HepG2 (cell line): ENCODE measurements around the gene ZNF749. TPM values are rescaled to one million over a fixed set of nuclear protein-coding genes. Genes with fewer than 3 reads are reported as not detected.

Experiments used
- ATAD3A ChIP-seq: sonication (generic); formaldehyde crosslinking; IDR thresholded peaks from 2 replicates; pipeline ENCODE4 v1.4.0; 2020; ENCODE audit warnings: missing genetic modification reagents
- BCL6 ChIP-seq: IDR thresholded peaks from 2 replicates; pipeline ENCODE4 v1.6.1; 2016; ENCODE audit warnings: missing genetic modification reagents, missing compliant biosample characterization
- DDIT3 ChIP-seq: sonication (generic); formaldehyde crosslinking; IDR thresholded peaks from 2 replicates; pipeline ENCODE4 v1.4.0; 2020; ENCODE audit warnings: mild to moderate bottlenecking, missing genetic modification reagents
- DPF2 ChIP-seq: sonication (generic); formaldehyde crosslinking; IDR thresholded peaks from 2 replicates; pipeline ENCODE4 v1.4.0; 2020; ENCODE audit warnings: mild to moderate bottlenecking, low read depth, missing genetic modification reagents, borderline replicate concordance
- HNF4G ChIP-seq, 2 experiments: sonication (generic) in 1 of 2; formaldehyde crosslinking in 1 of 2; IDR thresholded peaks; 2 replicates each; pipeline versions ENCODE4 v1.4.0 to v1.6.1; 2011 to 2020; ENCODE audit warnings: borderline replicate concordance in 2 of 2, low read depth in 2 of 2, mild to moderate bottlenecking in 2 of 2, low read length in 1 of 2, missing genetic modification reagents in 1 of 2, moderate library complexity in 1 of 2
- MTA1 ChIP-seq: sonication (generic); formaldehyde crosslinking; IDR thresholded peaks from 2 replicates; pipeline ENCODE4 v1.4.0; 2020; ENCODE audit warnings: missing genetic modification reagents, mild to moderate bottlenecking, borderline replicate concordance
- MXD1 ChIP-seq: sonication (generic); formaldehyde crosslinking; IDR thresholded peaks from 2 replicates; pipeline ENCODE4 v1.4.0; 2020; ENCODE audit warnings: mild to moderate bottlenecking, missing genetic modification reagents
- PAXIP1 ChIP-seq: sonication (generic); formaldehyde crosslinking; conservative IDR thresholded peaks from 2 replicates; pipeline ENCODE4 v1.4.0; 2020; ENCODE audit warnings: mild to moderate bottlenecking, missing genetic modification reagents, moderate library complexity
- PITX1 ChIP-seq: sonication (generic); formaldehyde crosslinking; IDR thresholded peaks from 2 replicates; pipeline ENCODE4 v1.5.1; 2020; ENCODE audit warnings: mild to moderate bottlenecking, missing genetic modification reagents
- POGZ ChIP-seq: sonication (generic); formaldehyde crosslinking; IDR thresholded peaks from 2 replicates; pipeline ENCODE4 v1.4.0; 2020; ENCODE audit warnings: mild to moderate bottlenecking, missing genetic modification reagents
- PRMT3 ChIP-seq: sonication (generic); formaldehyde crosslinking; IDR thresholded peaks from 2 replicates; pipeline ENCODE4 v1.8.1; 2022; ENCODE audit warnings: low read depth, mild to moderate bottlenecking, moderate library complexity, missing genetic modification reagents, borderline replicate concordance
- RARA ChIP-seq: IDR thresholded peaks from 2 replicates; pipeline ENCODE4 v1.6.1; 2016; ENCODE audit warnings: missing genetic modification reagents, missing compliant biosample characterization
- REPIN1 ChIP-seq: sonication (generic); formaldehyde crosslinking; IDR thresholded peaks from 2 replicates; pipeline ENCODE4 v1.8.0; 2022; ENCODE audit warnings: missing genetic modification reagents, low read depth, mild to moderate bottlenecking, borderline replicate concordance
- TIGD3 ChIP-seq: sonication (generic); formaldehyde crosslinking; IDR thresholded peaks from 2 replicates; pipeline ENCODE4 v1.5.1; 2020; ENCODE audit warnings: mild to moderate bottlenecking, missing genetic modification reagents, borderline replicate concordance
- ZFP36L1 ChIP-seq: sonication (generic); formaldehyde crosslinking; IDR thresholded peaks from 2 replicates; pipeline ENCODE4 v1.8.0; 2022; ENCODE audit warnings: mild to moderate bottlenecking, missing genetic modification reagents, moderate library complexity
- ZNF205 ChIP-seq: IDR thresholded peaks from 2 replicates; pipeline ENCODE4 v1.6.1; 2018; ENCODE audit warnings: missing biosample characterization, missing genetic modification reagents
- ZNF501 ChIP-seq: sonication (generic); formaldehyde crosslinking; IDR thresholded peaks from 2 replicates; pipeline ENCODE4 v1.5.1; 2020; ENCODE audit warnings: mild to moderate bottlenecking, moderate library complexity, missing genetic modification reagents
- ZNF503 ChIP-seq: sonication (generic); formaldehyde crosslinking; IDR thresholded peaks from 2 replicates; pipeline ENCODE4 v1.4.0; 2020; ENCODE audit warnings: missing genetic modification reagents
- ZNF781 ChIP-seq: sonication (generic); formaldehyde crosslinking; IDR thresholded peaks from 2 replicates; pipeline ENCODE4 v1.5.1; 2020; ENCODE audit warnings: borderline replicate concordance, mild to moderate bottlenecking, missing genetic modification reagents; ENCODE audit errors: not compliant biosample characterization
- ZZZ3 ChIP-seq: sonication (generic); formaldehyde crosslinking; IDR thresholded peaks from 2 replicates; pipeline ENCODE4 v1.4.0; 2020; ENCODE audit warnings: missing genetic modification reagents, mild to moderate bottlenecking, borderline replicate concordance
- polyA plus RNA-seq, 8 experiments: library from polyadenylated mRNA; depleted of rRNA in 3 of 8; stranded (reverse) in 7 of 8; unstranded in 1 of 8; fragments of >200 nt; fragmentation: Illumina TruSeq in 4 of 8; extraction: Trizol in 4 of 8; gene quantifications; 2 replicates each; pipeline versions ENCODE4 v1.2.1 to v1.2.3, GENCODE V29; 2011 to 2016; ENCODE audit warnings: low read depth in 4 of 8, missing spikeins in 1 of 8, mixed read lengths in 1 of 8; ENCODE audit not compliant: insufficient read depth in 1 of 8
- total RNA-seq, 5 experiments: library from RNA; depleted of rRNA; stranded (reverse); fragments of >200 nt; fragmentation: Illumina TruSeq; extraction: Trizol; gene quantifications; 2 replicates each; pipeline ENCODE4 v1.2.3, GENCODE V29; 2016; ENCODE audit warnings: low read depth in 1 of 5

ZNF749 gene
- total and polyA plus RNA-seq, 2 of the 13 experiments (the other 11 are each of a cell fraction or from before 2014, with no cell fraction given): 18.9 to 21.0 TPM

- TF ChIP-seq MTA1 (CRISPR knock-in tag): no peak
- TF ChIP-seq REPIN1 (CRISPR knock-in tag): no peak
- TF ChIP-seq PITX1 (CRISPR knock-in tag): no peak
- TF ChIP-seq MXD1: no peak
- no peak for TF ChIP-seq ZZZ3 (CRISPR knock-in tag)
- no peak for TF ChIP-seq ATAD3A (CRISPR knock-in tag)
- TF ChIP-seq POGZ (CRISPR knock-in tag): no peak
- TF ChIP-seq HNF4G (IDR thresholded peaks at IDR 0.05; ENCODE audit: borderline replicate concordance, low read depth, low read length): no peak
- no peak for TF ChIP-seq HNF4G (CRISPR knock-in tag; IDR thresholded peaks at IDR 0.05; ENCODE audit: borderline replicate concordance, low read depth)
- no peak for TF ChIP-seq RARA (CRISPR knock-in tag)
- TF ChIP-seq ZNF501: no peak
- TF ChIP-seq PRMT3: no peak
- no peak for TF ChIP-seq PAXIP1 (CRISPR knock-in tag)
- no peak for TF ChIP-seq ZNF781 (CRISPR knock-in tag)
- no peak for TF ChIP-seq DPF2 (CRISPR knock-in tag)
- TF ChIP-seq ZNF503: no peak
- no peak for TF ChIP-seq ZFP36L1 (CRISPR knock-in tag)
- no peak for TF ChIP-seq ZNF205
- no peak for TF ChIP-seq DDIT3
- TF ChIP-seq BCL6 (CRISPR knock-in tag): no peak
- no peak for TF ChIP-seq TIGD3 (CRISPR knock-in tag)
Observed at GRCh38 chr19:57434386-57435061, 601 bp upstream of the ZNF749 start (continued).
